WTC11 (cell line): ENCODE results near the gene TTC39C. TPM values are rescaled to one million over a fixed set of nuclear protein-coding genes. Genes with fewer than 3 reads are reported as not detected.

Source experiments
- ATAC-seq: fragments of 200-7000 bp; cut with Tn5 transposase; 2 replicates; pipeline ENCODE4 v1.10.0; 2021; ENCODE audit warnings: mild to moderate bottlenecking, moderate library complexity
- CTCF ChIA-PET: fragments of 300-600 bp; sonication (Branson Sonifier 250); formaldehyde crosslinking; loops from one replicate; lab custom pipeline; 2021; ENCODE audit warnings: antibody characterized with exemption; lab: Charles Lee
- POLR2A ChIA-PET: fragments of 350-600 bp; sonication (Branson Sonifier 250); formaldehyde crosslinking; loops from one replicate; lab custom pipeline; 2021; ENCODE audit warnings: antibody characterized with exemption; lab: Charles Lee
- DNase-seq: peaks from one replicate; pipeline ENCODE4 v3.0.0; 2021; ENCODE audit warnings: low spot score
- H3K27ac Mint-ChIP-seq: 2 replicates; pipeline ENCODE4 v1.8.0; 2021; ENCODE audit warnings: mixed read lengths
- H3K27me3 Mint-ChIP-seq: 2 replicates; pipeline ENCODE4 v1.8.0; 2021; ENCODE audit warnings: low read depth, mild to moderate bottlenecking, moderate library complexity, mixed read lengths
- H3K36me3 Mint-ChIP-seq: 2 replicates; pipeline ENCODE4 v1.8.0; 2021; ENCODE audit warnings: mixed read lengths
- H3K4me1 Mint-ChIP-seq: 2 replicates; pipeline ENCODE4 v1.8.0; 2022; ENCODE audit warnings: mixed read lengths
- H3K4me3 Mint-ChIP-seq: 2 replicates; pipeline ENCODE4 v1.8.0; 2021; ENCODE audit warnings: mild to moderate bottlenecking, moderate library complexity, mixed read lengths
- H3K9me3 Mint-ChIP-seq: 2 replicates; pipeline ENCODE4 v1.8.0; 2021; ENCODE audit warnings: mixed read lengths
- AR ChIP-seq: fragments of 250-450 bp; sonication (Bioruptor Pico); IDR thresholded peaks from 2 replicates; pipeline ENCODE4 v1.9.0; 2021; ENCODE audit warnings: mild to moderate bottlenecking
- ATF6 ChIP-seq: sonication (generic); formaldehyde crosslinking; IDR thresholded peaks from 2 replicates; pipeline ENCODE4 v1.8.1; 2023; ENCODE audit warnings: mild to moderate bottlenecking, missing genetic modification reagents
- CTCF ChIP-seq: fragments of 200-600 bp; IDR thresholded peaks from 2 replicates; pipeline ENCODE4 v1.8.0; 2022; ENCODE audit warnings: antibody characterized with exemption
- EMX1 ChIP-seq: fragments of 250-450 bp; sonication (Bioruptor Pico); IDR thresholded peaks from 2 replicates; pipeline ENCODE4 v1.8.0; 2021; ENCODE audit warnings: mild to moderate bottlenecking
- ETV6 ChIP-seq: sonication (generic); formaldehyde crosslinking; IDR thresholded peaks from 2 replicates; pipeline ENCODE4 v1.8.1; 2022; ENCODE audit warnings: mild to moderate bottlenecking, missing genetic modification reagents
- FOXP4 ChIP-seq: sonication (generic); formaldehyde crosslinking; IDR thresholded peaks from 2 replicates; pipeline ENCODE4 v1.8.0; 2022; ENCODE audit warnings: mild to moderate bottlenecking, missing genetic modification reagents
- NFE2L1 ChIP-seq: sonication (generic); formaldehyde crosslinking; IDR thresholded peaks from 2 replicates; pipeline ENCODE4 v1.8.1; 2023; ENCODE audit warnings: missing genetic modification reagents
- PRRX2 ChIP-seq: fragments of 250-450 bp; sonication (Bioruptor Pico); IDR thresholded peaks from 2 replicates; pipeline ENCODE4 v1.8.0; 2021; ENCODE audit warnings: mild to moderate bottlenecking
- RORB ChIP-seq: fragments of 250-450 bp; sonication (Bioruptor Pico); IDR thresholded peaks from 2 replicates; pipeline ENCODE4 v1.9.0; 2021; ENCODE audit warnings: mild to moderate bottlenecking
- SMAD3 ChIP-seq: sonication (generic); formaldehyde crosslinking; IDR thresholded peaks from 2 replicates; pipeline ENCODE4 v1.8.0; 2022; ENCODE audit warnings: missing genetic modification reagents, mild to moderate bottlenecking, borderline replicate concordance
- SMAD4 ChIP-seq: sonication (generic); formaldehyde crosslinking; IDR thresholded peaks from 2 replicates; pipeline ENCODE4 v1.8.0; 2022; ENCODE audit warnings: mild to moderate bottlenecking, missing genetic modification reagents
- TEAD1 ChIP-seq: sonication (generic); formaldehyde crosslinking; IDR thresholded peaks from 2 replicates; pipeline ENCODE4 v1.8.0; 2022; ENCODE audit warnings: mild to moderate bottlenecking, missing genetic modification reagents
- ZNF121 ChIP-seq: sonication (generic); formaldehyde crosslinking; IDR thresholded peaks from 2 replicates; pipeline ENCODE4 v1.8.0; 2023; ENCODE audit warnings: missing genetic modification reagents
- ZNF317 ChIP-seq: sonication (generic); formaldehyde crosslinking; IDR thresholded peaks from 2 replicates; pipeline ENCODE4 v1.8.1; 2023; ENCODE audit warnings: low read depth, mild to moderate bottlenecking, moderate library complexity, missing genetic modification reagents, borderline replicate concordance
- ZNF416 ChIP-seq: fragments of 250-450 bp; sonication (Bioruptor Pico); IDR thresholded peaks from 2 replicates; pipeline ENCODE4 v1.9.0; 2021; ENCODE audit warnings: mild to moderate bottlenecking, inconsistent platforms
- ZNF671 ChIP-seq: fragments of 250-450 bp; sonication (Bioruptor Pico); IDR thresholded peaks from 2 replicates; pipeline ENCODE4 v1.8.0; 2021; ENCODE audit warnings: mild to moderate bottlenecking
- total RNA-seq: library from RNA; stranded (reverse); gene quantifications from 3 replicates; pipeline ENCODE4 v1.2.3, GENCODE V29; 2021
- TF ChIP-seq, protein P1 (sequence below): fragments of 250-450 bp; sonication (Bioruptor Pico); IDR thresholded peaks from 2 replicates; pipeline ENCODE4 v1.9.0; 2021; ENCODE audit warnings: moderate library complexity, mild to moderate bottlenecking, inconsistent platforms, borderline replicate concordance
- TF ChIP-seq, protein P2 (sequence below): sonication (generic); formaldehyde crosslinking; IDR thresholded peaks from 2 replicates; pipeline ENCODE4 v1.8.0; 2022; ENCODE audit warnings: mild to moderate bottlenecking, missing genetic modification reagents
- TF ChIP-seq, protein P3 (sequence below): sonication (generic); formaldehyde crosslinking; IDR thresholded peaks from 2 replicates; pipeline ENCODE4 v1.8.0; 2023; ENCODE audit warnings: missing genetic modification reagents

Gene TTC39C
- total RNA-seq, 1 experiment from 2014 or later, result 57.3 TPM

DNA sequence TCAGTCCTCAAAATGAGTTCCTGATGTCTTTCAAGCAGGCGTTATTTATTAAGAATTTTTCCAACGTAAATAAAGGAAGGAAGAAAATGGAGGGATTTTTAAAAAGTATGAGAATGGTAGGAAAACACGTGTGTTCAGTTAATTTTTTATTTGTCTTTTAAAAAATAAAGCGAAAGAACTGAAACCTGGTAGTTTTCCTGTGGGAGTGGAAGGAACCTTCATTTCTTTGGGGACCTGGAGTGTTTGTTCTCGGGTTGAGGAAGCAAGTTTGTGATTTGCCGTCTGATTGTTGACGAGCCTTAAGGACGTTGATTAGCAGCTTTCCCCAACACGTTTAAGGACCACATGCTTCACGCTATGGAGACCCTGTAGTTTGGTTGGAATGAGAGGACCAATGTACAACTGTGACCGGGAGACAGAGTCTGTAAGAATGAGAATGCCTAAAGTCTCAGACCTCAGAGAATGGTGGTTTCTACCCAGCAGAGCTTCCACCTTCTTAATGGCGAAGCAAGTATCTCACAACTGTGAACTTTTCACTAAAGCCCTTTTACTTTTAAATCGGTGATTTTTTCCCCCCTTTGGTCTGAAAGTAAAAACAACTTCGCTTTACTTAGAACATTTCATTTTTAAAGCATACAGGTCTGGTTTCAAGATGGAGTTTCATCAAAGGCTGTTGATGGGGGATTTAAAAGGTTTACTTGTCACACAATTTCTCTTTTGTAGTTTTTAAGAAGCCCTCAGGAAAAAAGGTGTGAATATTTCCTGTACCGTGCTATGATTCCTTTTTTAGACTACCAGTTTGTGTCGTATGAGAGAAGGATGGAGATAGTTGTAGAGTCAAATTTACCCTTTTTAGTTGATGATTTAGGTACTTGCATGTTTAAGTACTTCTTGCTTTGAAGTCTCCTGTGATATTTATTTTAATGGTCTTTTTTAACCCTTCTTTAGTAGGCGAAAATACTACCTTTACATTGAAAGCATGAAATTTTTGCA is 1.4 kb downstream of the TTC39C start:
- Mint-ChIP-seq H3K9me3 (no peaks in the 10 kb centered on the region), H3K36me3 (no peaks in the 10 kb centered on the region; the same call in 1 of the 2 replicates), H3K27me3 (peaks cover 11% of the 10 kb centered on the region), H3K4me3 (peak overlapping the region; percentile 86), H3K27ac (peak overlapping the region; percentile 44), H3K4me1 (peaks cover 55% of the 10 kb centered on the region)
- no peak for ATAC-seq
- ChIA-PET CTCF (interaction anchor here (0.6 to 1.4 kb wide), 8 partner anchors 11 to 202 kb away, joined by 3 to 11 read pairs (median 4); partner anchors contain the start of gene CABYR), POLR2A (no interaction called here)
- TF ChIP-seq EMX1 (CRISPR knock-in tag) (no peak), SMAD4 (CRISPR knock-in tag) (no peak), ZNF121 (CRISPR knock-in tag) (no peak)
- TF ChIP-seq, protein P1, sequence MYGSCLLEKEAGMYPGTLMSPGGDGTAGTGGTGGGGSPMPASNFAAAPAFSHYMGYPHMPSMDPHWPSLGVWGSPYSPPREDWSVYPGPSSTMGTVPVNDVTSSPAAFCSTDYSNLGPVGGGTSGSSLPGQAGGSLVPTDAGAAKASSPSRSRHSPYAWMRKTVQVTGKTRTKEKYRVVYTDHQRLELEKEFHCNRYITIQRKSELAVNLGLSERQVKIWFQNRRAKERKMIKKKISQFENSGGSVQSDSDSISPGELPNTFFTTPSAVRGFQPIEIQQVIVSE, result no peak
- DNase-seq, result no peak

GRCh38 chr18:24016643-24017042 is 2.1 kb downstream of the TTC39C start:
- ChIA-PET CTCF (interaction anchor here (0.6 to 1.4 kb wide), 5 partner anchors 10 to 178 kb away, joined by 3 to 11 read pairs (median 4); partner anchors contain the start of gene CABYR), POLR2A (no interaction called here)
- DNase-seq (no peak), ATAC-seq (peak; percentile 14)
- H3K27me3 Mint-ChIP-seq, result peaks cover 11% of the 10 kb centered on the region
- no peak for TF ChIP-seq ZNF671
- no peak for TF ChIP-seq RORB (CRISPR knock-in tag)
- TF ChIP-seq CTCF, result peak; percentile 24; the same call in 1 of the 2 replicates
- TF ChIP-seq ZNF317 (CRISPR knock-in tag), result no peak
- no peak for TF ChIP-seq ETV6 (CRISPR knock-in tag)
- no peaks in the 10 kb centered on the region for H3K9me3 Mint-ChIP-seq
- peak overlapping the region; percentile 86 for H3K4me3 Mint-ChIP-seq
- peaks cover 61% of the 10 kb centered on the region for H3K4me1 Mint-ChIP-seq
- H3K27ac Mint-ChIP-seq, result no peak overlapping the region
- H3K36me3 Mint-ChIP-seq, result no peaks in the 10 kb centered on the region; the same call in 1 of the 2 replicates

DNA sequence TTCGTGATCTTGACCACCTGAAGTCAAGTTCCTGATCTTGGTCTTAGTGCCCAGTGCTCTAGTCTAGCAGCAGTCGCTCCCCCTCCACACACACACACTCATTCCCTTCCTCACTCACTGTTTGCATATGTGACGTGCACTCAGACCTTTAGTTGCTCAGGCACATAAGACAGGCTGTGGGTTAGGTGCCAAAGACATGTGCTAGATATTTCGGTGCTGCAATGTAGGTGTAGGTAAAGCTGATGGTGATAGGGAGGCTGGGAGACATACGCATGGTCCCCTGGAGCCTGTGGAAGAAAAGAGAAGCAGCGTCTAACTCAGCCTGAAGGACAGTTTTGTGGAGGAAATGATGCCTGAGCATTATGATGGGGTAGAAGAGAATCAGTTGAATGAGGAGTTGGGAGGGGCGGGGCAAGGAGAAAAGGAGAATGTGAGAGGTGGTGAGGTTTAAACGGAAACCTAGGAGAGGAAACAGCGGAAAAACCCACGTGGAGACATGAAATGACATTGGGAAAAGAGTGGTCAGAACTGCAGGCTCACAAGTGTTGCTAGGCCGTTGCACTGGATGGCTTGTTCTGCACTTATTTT is 3.8 kb downstream of the TTC39C start:
- Mint-ChIP-seq H3K4me3 (no peak overlapping the region), H3K9me3 (no peaks in the 10 kb centered on the region), H3K4me1 (peaks cover 77% of the 10 kb centered on the region), H3K27me3 (0 out of 2 replicates have a peak, but pooled peaks cover 4% of the 10 kb centered on the region), H3K36me3 (no peaks in the 10 kb centered on the region; the same call in 1 of the 2 replicates), H3K27ac (peak overlapping the region; percentile 18; the same call in 1 of the 2 replicates)
- ChIA-PET CTCF (no interaction called here), POLR2A (no interaction called here)
- ATAC-seq (no peak), DNase-seq (no peak)
- TF ChIP-seq SMAD3 (CRISPR knock-in tag), result no peak
- no peak for TF ChIP-seq ATF6 (CRISPR knock-in tag)
- TF ChIP-seq TEAD1 (CRISPR knock-in tag), result no peak
- TF ChIP-seq PRRX2 (CRISPR knock-in tag), result no peak
- TF ChIP-seq AR (CRISPR knock-in tag), result no peak
- no peak for TF ChIP-seq ZNF416 (CRISPR knock-in tag)
- TF ChIP-seq, protein P2, sequence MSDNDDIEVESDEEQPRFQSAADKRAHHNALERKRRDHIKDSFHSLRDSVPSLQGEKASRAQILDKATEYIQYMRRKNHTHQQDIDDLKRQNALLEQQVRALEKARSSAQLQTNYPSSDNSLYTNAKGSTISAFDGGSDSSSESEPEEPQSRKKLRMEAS (CRISPR knock-in tag), result no peak
- no peak for TF ChIP-seq ZNF671
- TF ChIP-seq, protein P3, sequence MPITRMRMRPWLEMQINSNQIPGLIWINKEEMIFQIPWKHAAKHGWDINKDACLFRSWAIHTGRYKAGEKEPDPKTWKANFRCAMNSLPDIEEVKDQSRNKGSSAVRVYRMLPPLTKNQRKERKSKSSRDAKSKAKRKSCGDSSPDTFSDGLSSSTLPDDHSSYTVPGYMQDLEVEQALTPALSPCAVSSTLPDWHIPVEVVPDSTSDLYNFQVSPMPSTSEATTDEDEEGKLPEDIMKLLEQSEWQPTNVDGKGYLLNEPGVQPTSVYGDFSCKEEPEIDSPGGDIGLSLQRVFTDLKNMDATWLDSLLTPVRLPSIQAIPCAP (CRISPR knock-in tag), result no peak
- no peak for TF ChIP-seq NFE2L1 (CRISPR knock-in tag)
- TF ChIP-seq FOXP4 (CRISPR knock-in tag), result no peak
